ENCODE results near the gene SLC49A4. TPM values are rescaled to one million over a fixed set of nuclear protein-coding genes. Genes with fewer than 3 reads are reported as not detected.

The SLC49A4 gene
- total RNA-seq, 4 donors from 2014 or later: 21.2 to 25.7 (median 24.1) TPM

DNA sequence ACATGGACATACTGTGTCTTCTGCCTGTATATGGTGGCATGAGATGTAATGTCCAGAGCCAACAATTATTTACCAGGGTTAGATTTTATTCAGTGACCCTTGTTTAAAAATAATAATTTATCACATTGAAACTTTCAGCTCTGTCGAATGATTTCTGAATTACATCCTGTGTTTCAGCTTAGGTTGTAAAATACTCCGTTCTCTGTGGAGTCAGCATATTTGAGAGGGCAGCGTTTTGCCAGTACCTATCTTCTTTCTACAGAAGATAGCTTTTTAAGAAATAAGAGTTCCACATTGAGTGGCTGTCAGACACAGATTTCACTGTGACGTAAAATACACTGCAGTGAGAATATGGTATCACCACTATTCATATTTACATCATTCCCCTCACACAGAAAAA, 85.3 kb downstream of the SLC49A4 start:
- peaks cover 0 to 36% (median 11%) of the 10 kb centered on the region in 4 donors for H3K36me3 ChIP-seq
- TF ChIP-seq POLR2A (IDR thresholded peaks at IDR 0.05; ENCODE audit: low read depth) (no peak), EP300 (IDR thresholded peaks at IDR 0.05) (no peak), POLR2AphosphoS5 (IDR thresholded peaks at IDR 0.05) (no peak)
- TF ChIP-seq, protein P1, sequence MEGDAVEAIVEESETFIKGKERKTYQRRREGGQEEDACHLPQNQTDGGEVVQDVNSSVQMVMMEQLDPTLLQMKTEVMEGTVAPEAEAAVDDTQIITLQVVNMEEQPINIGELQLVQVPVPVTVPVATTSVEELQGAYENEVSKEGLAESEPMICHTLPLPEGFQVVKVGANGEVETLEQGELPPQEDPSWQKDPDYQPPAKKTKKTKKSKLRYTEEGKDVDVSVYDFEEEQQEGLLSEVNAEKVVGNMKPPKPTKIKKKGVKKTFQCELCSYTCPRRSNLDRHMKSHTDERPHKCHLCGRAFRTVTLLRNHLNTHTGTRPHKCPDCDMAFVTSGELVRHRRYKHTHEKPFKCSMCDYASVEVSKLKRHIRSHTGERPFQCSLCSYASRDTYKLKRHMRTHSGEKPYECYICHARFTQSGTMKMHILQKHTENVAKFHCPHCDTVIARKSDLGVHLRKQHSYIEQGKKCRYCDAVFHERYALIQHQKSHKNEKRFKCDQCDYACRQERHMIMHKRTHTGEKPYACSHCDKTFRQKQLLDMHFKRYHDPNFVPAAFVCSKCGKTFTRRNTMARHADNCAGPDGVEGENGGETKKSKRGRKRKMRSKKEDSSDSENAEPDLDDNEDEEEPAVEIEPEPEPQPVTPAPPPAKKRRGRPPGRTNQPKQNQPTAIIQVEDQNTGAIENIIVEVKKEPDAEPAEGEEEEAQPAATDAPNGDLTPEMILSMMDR (IDR thresholded peaks at IDR 0.05): no peak
- no peak for DNase-seq (ENCODE audit: extremely low spot score)
- no peaks in the 10 kb centered on the region for H3K9me3 ChIP-seq
- H3K27ac ChIP-seq (replicated peaks in 1 of 4): no peak overlapping the region
- H3K27me3 ChIP-seq: no peaks in the 10 kb centered on the region
- no peak overlapping the region for H3K4me3 ChIP-seq
- 90% methylated on average over 4 of the region's 4 CpGs for WGBS
- intact Hi-C loops (cut with DNase I): loop anchor here (5.0 kb wide), 1 partner anchor 652 kb away; no protein-coding TSS in a partner anchor
- no peaks in the 10 kb centered on the region for H3K4me1 ChIP-seq

DNA sequence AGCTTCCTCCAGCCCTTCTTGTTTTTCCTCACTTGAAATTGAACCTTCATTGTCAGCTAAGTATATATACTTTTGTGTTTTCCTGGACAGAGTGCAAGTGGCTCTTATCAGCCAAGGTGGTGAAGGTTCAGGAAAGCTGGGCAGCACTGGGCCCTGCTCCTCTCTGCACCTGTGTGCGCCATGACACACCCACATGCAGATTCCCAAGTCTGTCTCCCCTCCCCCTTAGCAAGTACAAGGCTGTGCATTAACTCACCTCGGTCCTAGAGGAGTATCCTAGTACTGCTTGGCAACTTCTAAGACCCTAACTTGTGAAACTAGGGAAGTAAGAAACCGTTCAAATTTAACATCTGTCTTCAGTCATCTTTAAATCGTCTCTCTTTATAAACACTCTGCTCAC, 85.8 kb downstream of the SLC49A4 start:
- Histone ChIP-seq H3K4me3 (no peak overlapping the region), H3K9me3 (no peaks in the 10 kb centered on the region), H3K27ac (replicated peaks in 1 of 4) (no peak overlapping the region), H3K27me3 (no peaks in the 10 kb centered on the region), H3K36me3 (peaks cover 0 to 33% (median 9%) of the 10 kb centered on the region in 4 donors), H3K4me1 (no peaks in the 10 kb centered on the region)
- no peak for DNase-seq (ENCODE audit: extremely low spot score)
- TF ChIP-seq POLR2A (IDR thresholded peaks at IDR 0.05; ENCODE audit: low read depth) (no peak), EP300 (IDR thresholded peaks at IDR 0.05) (no peak)
- TF ChIP-seq, protein P1 (IDR thresholded peaks at IDR 0.05): no peak
- 67% methylated on average over 4 of the region's 4 CpGs for WGBS
- intact Hi-C loops (cut with DNase I): loop anchor here (5.0 kb wide), 1 partner anchor 652 kb away; no protein-coding TSS in a partner anchor

DNA sequence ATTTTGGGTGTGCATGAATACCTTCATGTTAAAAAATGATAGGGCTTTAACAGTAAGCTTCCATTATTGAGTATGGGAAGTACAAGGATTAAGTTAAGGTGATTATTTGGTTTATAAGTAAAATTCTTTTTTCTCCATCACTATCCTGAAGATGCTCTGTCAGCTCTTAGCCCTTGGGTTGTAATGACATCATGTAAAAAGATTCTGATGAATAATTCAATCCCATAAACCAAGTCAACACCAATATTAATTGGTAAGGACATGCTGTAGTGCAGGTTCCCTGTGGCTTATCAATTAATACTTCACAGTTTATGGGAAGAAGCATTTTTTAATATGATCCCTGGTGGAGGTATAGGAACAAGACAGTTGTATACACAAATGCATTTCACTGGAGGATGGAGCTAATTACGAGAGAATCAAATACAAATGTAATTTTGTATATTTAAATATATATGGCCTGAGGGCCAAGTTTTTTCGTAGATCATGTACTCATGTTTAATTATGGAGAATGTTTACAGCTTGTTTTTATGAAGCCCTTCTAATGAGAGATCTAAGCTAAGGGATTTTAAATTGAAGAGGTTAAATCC, 87.6 kb downstream of the SLC49A4 start:
- WGBS: 97% methylated on average over 2 of the region's 2 CpGs
- H3K36me3 ChIP-seq: peaks cover 0 to 31% (median 11%) of the 10 kb centered on the region in 4 donors
- intact Hi-C loops (cut with DNase I): loop anchor here (5.0 kb wide), 1 partner anchor 650 kb away; no protein-coding TSS in a partner anchor
- TF ChIP-seq EP300 (IDR thresholded peaks at IDR 0.05) (no peak), POLR2A (IDR thresholded peaks at IDR 0.05; ENCODE audit: low read depth) (no peak), POLR2AphosphoS5 (IDR thresholded peaks at IDR 0.05) (no peak)
- TF ChIP-seq, protein P1 (IDR thresholded peaks at IDR 0.05): no peak
- no peak overlapping the region for H3K27ac ChIP-seq (replicated peaks in 1 of 4)
- H3K9me3 ChIP-seq: no peaks in the 10 kb centered on the region
- H3K4me1 ChIP-seq: no peaks in the 10 kb centered on the region
- no peak for DNase-seq (ENCODE audit: extremely low spot score)
- no peaks in the 10 kb centered on the region for H3K27me3 ChIP-seq
- no peak overlapping the region for H3K4me3 ChIP-seq

DNA sequence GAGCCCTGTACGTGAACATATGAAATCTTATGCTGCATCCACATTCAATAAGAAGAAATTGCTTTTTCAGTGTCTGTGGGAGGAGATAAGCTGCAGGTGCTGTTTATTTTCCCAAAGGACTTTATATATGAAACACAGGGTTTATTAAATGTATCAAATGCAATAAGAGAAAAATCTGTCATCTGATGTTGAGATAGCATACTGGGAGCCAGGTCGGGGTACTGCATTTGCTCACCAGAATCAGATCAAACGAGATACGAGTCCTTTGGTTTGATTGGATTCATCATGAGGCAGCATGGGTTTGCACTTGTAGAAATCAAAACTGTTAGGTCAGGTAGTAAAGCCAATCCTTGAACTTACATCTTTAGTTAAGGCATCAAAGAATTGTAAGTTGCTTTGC, 91.4 kb downstream of the SLC49A4 start:
- Histone ChIP-seq H3K27me3 (no peaks in the 10 kb centered on the region), H3K4me1 (peaks cover 0 to 19% (median 17%) of the 10 kb centered on the region in 4 donors), H3K36me3 (peaks cover 0 to 10% (median 3%) of the 10 kb centered on the region in 4 donors), H3K4me3 (no peak overlapping the region), H3K9me3 (no peaks in the 10 kb centered on the region), H3K27ac (replicated peaks in 1 of 4) (no peak overlapping the region)
- intact Hi-C loops (cut with DNase I): no loop called here
- no peak for DNase-seq (ENCODE audit: extremely low spot score)
- TF ChIP-seq POLR2AphosphoS5 (IDR thresholded peaks at IDR 0.05) (no peak), EP300 (IDR thresholded peaks at IDR 0.05) (no peak), POLR2A (IDR thresholded peaks at IDR 0.05; ENCODE audit: low read depth) (no peak)
- TF ChIP-seq, protein P1 (IDR thresholded peaks at IDR 0.05): no peak
- 95% methylated on average over 4 of the region's 4 CpGs for WGBS
